Measurements from ENCODE around the gene INVS.
"Not testable (repeated sequence)": the region's sequence is repeated elsewhere in the genome, so short reads cannot be mapped to it uniquely, and the experiment has no call there.

The INVS gene

DNA sequence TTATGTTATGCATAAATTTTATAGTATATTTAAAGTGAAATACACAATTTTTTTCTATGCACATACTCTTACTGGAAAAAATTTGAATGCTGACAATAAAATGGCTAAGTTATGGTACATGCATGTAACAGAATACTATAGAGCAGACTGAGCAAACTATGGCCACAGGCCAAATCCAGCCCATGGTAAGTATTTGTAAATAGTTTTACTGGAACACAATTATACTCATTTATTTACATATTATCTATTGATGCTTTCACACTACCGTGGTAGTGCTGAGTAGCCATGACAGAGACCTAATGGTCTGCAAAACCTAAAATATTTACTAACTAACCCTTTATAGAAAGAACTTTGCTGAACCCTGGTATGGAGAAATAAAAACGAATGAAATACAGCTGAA lies 208.0 kb downstream of the INVS start:
- no CpG with 5 or more reads among the region's 2 CpGs for whole genome bisulfite sequencing (ENCODE audit: insufficient coverage, insufficient read length)
- H3K4me3 ChIP-seq (ENCODE audit: low read length), result no peak overlapping the region
- peaks cover 6% of the 10 kb centered on the region; the same call in 1 of the 2 replicates for H3K36me3 ChIP-seq (ENCODE audit: control insufficient read depth, insufficient read depth, low read length)
- H3K9me3 ChIP-seq (ENCODE audit: control insufficient read depth, insufficient read depth, low read length), result no peaks in the 10 kb centered on the region
- no peak for DNase-seq (ENCODE audit: low read depth, low spot score)
- H3K4me1 ChIP-seq (ENCODE audit: control insufficient read depth, insufficient read depth, low read length), result no peaks in the 10 kb centered on the region
- no peaks in the 10 kb centered on the region for H3K27me3 ChIP-seq (ENCODE audit: control insufficient read depth, insufficient read depth, low read length)
- H3K27ac ChIP-seq (ENCODE audit: low read length), result no peak overlapping the region

DNA sequence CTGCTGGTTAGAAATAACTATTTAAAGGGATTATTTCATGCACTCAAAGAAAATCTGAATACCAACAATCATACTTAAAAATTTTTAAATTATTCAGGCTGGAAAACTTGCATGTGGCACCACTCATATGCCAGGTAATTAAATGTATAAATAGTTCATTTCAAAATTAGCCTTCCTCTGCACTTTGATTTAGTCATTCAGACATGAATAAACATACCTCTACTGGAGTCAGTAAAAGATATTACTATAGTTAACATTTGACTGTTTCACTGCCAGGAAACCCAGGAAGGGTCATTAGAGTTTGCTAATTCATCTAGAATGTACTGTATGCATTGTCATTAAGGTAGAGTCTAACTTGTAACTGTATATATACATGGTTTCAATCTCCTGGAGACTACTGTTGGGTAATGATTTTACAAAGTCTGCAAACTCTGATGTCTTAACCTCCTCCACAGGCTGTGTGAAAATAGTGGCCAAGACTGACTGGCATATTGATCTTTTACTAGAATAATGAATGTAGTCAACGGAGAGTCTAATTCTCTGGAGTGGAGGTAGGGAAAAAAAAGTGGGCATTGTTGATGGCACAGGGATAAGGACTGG lies 210.0 kb downstream of the INVS start:
- Histone ChIP-seq H3K27ac (ENCODE audit: low read length) (no peak overlapping the region), H3K4me1 (ENCODE audit: control insufficient read depth, insufficient read depth, low read length) (no peaks in the 10 kb centered on the region), H3K27me3 (ENCODE audit: control insufficient read depth, insufficient read depth, low read length) (no peaks in the 10 kb centered on the region), H3K36me3 (ENCODE audit: control insufficient read depth, insufficient read depth, low read length) (peaks cover 2% of the 10 kb centered on the region; the same call in 1 of the 2 replicates), H3K9me3 (ENCODE audit: control insufficient read depth, insufficient read depth, low read length) (no peaks in the 10 kb centered on the region), H3K4me3 (ENCODE audit: low read length) (no peak overlapping the region)
- no CpG with 5 or more reads among the region's 1 CpG for WGBS (ENCODE audit: insufficient coverage, insufficient read length)
- DNase-seq (ENCODE audit: low read depth, low spot score), result no peak

- H3K36me3 ChIP-seq (ENCODE audit: control insufficient read depth, insufficient read depth, low read length), result peaks cover 2% of the 10 kb centered on the region; the same call in 1 of the 2 replicates
- WGBS (ENCODE audit: insufficient coverage, insufficient read length), result no CpG with 5 or more reads among the region's 2 CpGs
These were observed 210.9 kb downstream of the INVS start for GRCh38 chr9:100309992-100310391.

GRCh38 chr9:100315561-100315960 lies 216.5 kb downstream of the INVS start:
- no CpG with 5 or more reads among the region's 4 CpGs for WGBS (ENCODE audit: insufficient coverage, insufficient read length)
- no peak overlapping the region for H3K27ac ChIP-seq (ENCODE audit: low read length)
- no peak overlapping the region for H3K4me3 ChIP-seq (ENCODE audit: low read length)

More at GRCh38 chr9:100309992-100310391, 210.9 kb downstream of the INVS start:
- DNase-seq (ENCODE audit: low read depth, low spot score), result no peak
- Histone ChIP-seq H3K27ac (ENCODE audit: low read length) (no peak overlapping the region), H3K4me1 (ENCODE audit: control insufficient read depth, insufficient read depth, low read length) (no peaks in the 10 kb centered on the region), H3K9me3 (ENCODE audit: control insufficient read depth, insufficient read depth, low read length) (no peaks in the 10 kb centered on the region), H3K4me3 (ENCODE audit: low read length) (no peak overlapping the region), H3K27me3 (ENCODE audit: control insufficient read depth, insufficient read depth, low read length) (no peaks in the 10 kb centered on the region)

GRCh38 chr9:100317706-100318105 lies 218.7 kb downstream of the INVS start:
- Histone ChIP-seq H3K27me3 (ENCODE audit: control insufficient read depth, insufficient read depth, low read length) (no peaks in the 10 kb centered on the region), H3K4me3 (ENCODE audit: low read length) (no peak overlapping the region), H3K27ac (ENCODE audit: low read length) (no peak overlapping the region), H3K9me3 (ENCODE audit: control insufficient read depth, insufficient read depth, low read length) (no peaks in the 10 kb centered on the region), H3K4me1 (ENCODE audit: control insufficient read depth, insufficient read depth, low read length) (no peaks in the 10 kb centered on the region), H3K36me3 (ENCODE audit: control insufficient read depth, insufficient read depth, low read length) (peaks cover 2% of the 10 kb centered on the region; the same call in 1 of the 2 replicates)
- WGBS (ENCODE audit: insufficient coverage, insufficient read length), result no CpG with 5 or more reads among the region's 1 CpG
- no peak for DNase-seq (ENCODE audit: low read depth, low spot score)

More at GRCh38 chr9:100315561-100315960, 216.5 kb downstream of the INVS start:
- DNase-seq (ENCODE audit: low read depth, low spot score), result no peak
- H3K9me3 ChIP-seq (ENCODE audit: control insufficient read depth, insufficient read depth, low read length), result no peaks in the 10 kb centered on the region
- H3K27me3 ChIP-seq (ENCODE audit: control insufficient read depth, insufficient read depth, low read length), result no peaks in the 10 kb centered on the region
- no peaks in the 10 kb centered on the region; the same call in 1 of the 2 replicates for H3K36me3 ChIP-seq (ENCODE audit: control insufficient read depth, insufficient read depth, low read length)
- H3K4me1 ChIP-seq (ENCODE audit: control insufficient read depth, insufficient read depth, low read length), result no peaks in the 10 kb centered on the region

DNA sequence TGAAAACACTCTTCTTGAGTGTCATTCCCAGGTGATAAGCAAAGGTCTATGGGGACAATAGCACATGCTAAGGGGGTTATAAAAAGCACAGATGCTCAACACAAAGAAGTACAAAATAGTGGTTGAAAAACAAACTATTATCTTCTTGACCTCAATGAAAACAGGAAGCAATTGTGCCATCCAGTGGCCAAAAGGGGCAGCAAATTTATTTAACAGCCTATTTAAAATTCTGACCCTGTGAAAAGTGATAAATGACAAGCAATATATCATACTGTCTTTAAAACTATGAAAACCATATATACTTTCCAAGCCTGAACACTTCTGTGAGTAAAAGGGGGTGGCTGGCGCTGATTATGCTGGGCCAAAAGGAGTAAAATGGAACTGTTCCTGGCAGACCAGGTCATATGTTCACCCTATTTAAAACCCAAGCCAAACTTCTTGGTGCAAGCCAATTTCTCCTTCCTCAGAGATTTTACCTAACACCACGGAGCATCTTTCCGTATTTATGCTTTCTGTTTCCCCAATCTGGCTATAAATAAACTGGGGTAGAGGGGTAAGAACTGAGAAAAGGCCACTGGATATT lies 224.0 kb downstream of the INVS start:
- Histone ChIP-seq H3K9me3 (ENCODE audit: control insufficient read depth, insufficient read depth, low read length) (no peaks in the 10 kb centered on the region), H3K4me1 (ENCODE audit: control insufficient read depth, insufficient read depth, low read length) (no peaks in the 10 kb centered on the region), H3K36me3 (ENCODE audit: control insufficient read depth, insufficient read depth, low read length) (peaks cover 5% of the 10 kb centered on the region; the same call in 1 of the 2 replicates), H3K4me3 (ENCODE audit: low read length) (no peak overlapping the region), H3K27ac (ENCODE audit: low read length) (no peak overlapping the region), H3K27me3 (ENCODE audit: control insufficient read depth, insufficient read depth, low read length) (no peaks in the 10 kb centered on the region)
- DNase-seq (ENCODE audit: low read depth, low spot score), result no peak
- no CpG with 5 or more reads among the region's 3 CpGs for WGBS (ENCODE audit: insufficient coverage, insufficient read length)

DNA sequence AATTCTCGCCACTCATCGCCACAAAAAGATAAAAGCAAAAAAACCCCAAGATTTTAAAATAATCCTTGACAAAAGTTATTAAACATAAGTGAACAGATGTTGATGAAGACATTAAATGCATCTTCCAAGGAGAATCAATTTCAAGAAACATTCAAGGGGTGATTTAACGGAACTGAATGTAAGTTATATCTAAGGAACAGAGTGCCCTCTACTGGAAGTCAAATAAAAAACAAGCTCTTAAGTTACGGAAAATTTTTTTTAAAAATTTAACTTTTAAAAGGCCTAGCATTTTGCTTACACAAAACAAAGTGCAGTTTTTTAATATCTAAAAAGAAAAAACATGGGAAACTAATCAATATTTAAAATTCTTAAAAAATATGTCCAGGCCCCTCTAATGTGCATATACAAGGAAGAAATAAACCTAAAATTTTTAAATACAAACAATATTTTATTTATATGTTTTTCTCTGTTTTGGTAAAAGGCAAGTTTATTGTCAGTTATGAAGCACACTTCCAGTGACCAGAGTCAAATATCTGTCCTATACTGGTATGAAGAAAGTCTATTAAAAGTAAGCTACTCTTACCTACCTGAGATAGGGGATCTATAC lies 225.7 kb downstream of the INVS start:
- DNase-seq (ENCODE audit: low read depth, low spot score), result no peak
- Histone ChIP-seq H3K27ac (ENCODE audit: low read length) (no peak overlapping the region), H3K9me3 (ENCODE audit: control insufficient read depth, insufficient read depth, low read length) (no peaks in the 10 kb centered on the region), H3K27me3 (ENCODE audit: control insufficient read depth, insufficient read depth, low read length) (no peaks in the 10 kb centered on the region), H3K4me3 (ENCODE audit: low read length) (no peak overlapping the region), H3K4me1 (ENCODE audit: control insufficient read depth, insufficient read depth, low read length) (no peaks in the 10 kb centered on the region), H3K36me3 (ENCODE audit: control insufficient read depth, insufficient read depth, low read length) (peaks cover 5% of the 10 kb centered on the region; the same call in 1 of the 2 replicates)
- 100% methylated on average over 2 of the region's 4 CpGs for WGBS (ENCODE audit: insufficient coverage, insufficient read length)

- not testable (repeated sequence) for H3K9me3 ChIP-seq (ENCODE audit: control insufficient read depth, insufficient read depth, low read length); H3K27ac ChIP-seq (ENCODE audit: low read length); H3K27me3 ChIP-seq (ENCODE audit: control insufficient read depth, insufficient read depth, low read length); H3K36me3 ChIP-seq (ENCODE audit: control insufficient read depth, insufficient read depth, low read length); DNase-seq (ENCODE audit: low read depth, low spot score); H3K4me1 ChIP-seq (ENCODE audit: control insufficient read depth, insufficient read depth, low read length); H3K4me3 ChIP-seq (ENCODE audit: low read length)
- no CpG with 5 or more reads among the region's 5 CpGs for WGBS (ENCODE audit: insufficient coverage, insufficient read length)
These were observed 239.7 kb downstream of the INVS start for GRCh38 chr9:100338736-100339135.

GRCh38 chr9:100340224-100340623 lies 241.2 kb downstream of the INVS start:
- DNase-seq (ENCODE audit: low read depth, low spot score), result no peak
- no peak overlapping the region for H3K27ac ChIP-seq (ENCODE audit: low read length)
- no peak overlapping the region for H3K4me3 ChIP-seq (ENCODE audit: low read length)
- WGBS (ENCODE audit: insufficient coverage, insufficient read length), result no CpG with 5 or more reads among the region's 2 CpGs
- H3K9me3 ChIP-seq (ENCODE audit: control insufficient read depth, insufficient read depth, low read length), result no peaks in the 10 kb centered on the region
- H3K36me3 ChIP-seq (ENCODE audit: control insufficient read depth, insufficient read depth, low read length), result no peaks in the 10 kb centered on the region; the same call in 1 of the 2 replicates
- no peaks in the 10 kb centered on the region for H3K4me1 ChIP-seq (ENCODE audit: control insufficient read depth, insufficient read depth, low read length)
- H3K27me3 ChIP-seq (ENCODE audit: control insufficient read depth, insufficient read depth, low read length), result no peaks in the 10 kb centered on the region; the same call in 1 of the 2 replicates

DNA sequence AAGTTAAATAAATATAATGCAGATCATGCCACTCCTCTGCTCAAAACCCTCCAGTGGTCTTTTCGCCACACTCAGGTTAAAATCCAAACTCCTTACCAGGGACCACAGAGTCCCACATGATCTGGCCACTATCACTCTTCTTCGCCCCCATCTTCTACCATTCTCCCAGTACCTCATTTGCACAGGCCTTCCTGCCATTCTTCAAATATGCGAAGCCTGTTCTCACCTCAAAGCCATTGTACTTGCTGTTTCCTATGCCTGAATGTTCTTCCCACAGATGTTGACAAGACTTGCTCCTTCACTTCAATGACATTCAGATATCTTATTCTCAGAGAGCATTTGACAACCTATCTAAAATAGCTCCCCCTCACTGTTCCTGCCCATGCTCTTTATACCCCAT lies 242.8 kb downstream of the INVS start:
- Histone ChIP-seq H3K27me3 (ENCODE audit: control insufficient read depth, insufficient read depth, low read length) (no peaks in the 10 kb centered on the region; the same call in 1 of the 2 replicates), H3K27ac (ENCODE audit: low read length) (no peak overlapping the region), H3K4me1 (ENCODE audit: control insufficient read depth, insufficient read depth, low read length) (no peaks in the 10 kb centered on the region), H3K36me3 (ENCODE audit: control insufficient read depth, insufficient read depth, low read length) (peaks cover 6% of the 10 kb centered on the region; the same call in 1 of the 2 replicates), H3K4me3 (ENCODE audit: low read length) (no peak overlapping the region), H3K9me3 (ENCODE audit: control insufficient read depth, insufficient read depth, low read length) (no peaks in the 10 kb centered on the region)
- no peak for DNase-seq (ENCODE audit: low read depth, low spot score)
- WGBS (ENCODE audit: insufficient coverage, insufficient read length), result no CpG with 5 or more reads among the region's 3 CpGs
